Measurements from ENCODE around the gene UBFD1.
"Not testable (repeated sequence)": the region's sequence is repeated elsewhere in the genome, so short reads cannot be mapped to it uniquely, and the experiment has no call there.

The UBFD1 gene

GRCh38 chr16:23556881-23557778, at the start of gene UBFD1, which contains the start of gene EARS2:
Gene UBFD1 (plus strand): TSS chr16:23557727. CDS start chr16:23557743, 16 bp downstream.
Gene EARS2 (minus strand): TSS chr16:23557350. CDS start chr16:23557343, 7 bp downstream.
- DNase-seq (ENCODE audit: extremely low read depth in 1 of 2, low read depth in 1 of 2): peak; percentile 97 to 99

GRCh38 chr16:23508589-23509440, 48.7 kb upstream of the UBFD1 start:
- DNase-seq (ENCODE audit: extremely low read depth in 1 of 2, low read depth in 1 of 2): no peak

- no peak for DNase-seq (ENCODE audit: extremely low read depth in 1 of 2, low read depth in 1 of 2)
These were observed 48.1 kb upstream of the UBFD1 start for GRCh38 chr16:23509441-23509754.

- DNase-seq (ENCODE audit: extremely low read depth in 1 of 2, low read depth in 1 of 2): no peak
These were observed 47.8 kb upstream of the UBFD1 start for GRCh38 chr16:23509782-23510163.

- peak; percentile 63 to 64 for DNase-seq (ENCODE audit: extremely low read depth in 1 of 2, low read depth in 1 of 2)
These were observed 47.2 kb upstream of the UBFD1 start, which contains the start of gene GGA2 for GRCh38 chr16:23510164-23510914. Gene GGA2 (minus strand): TSS chr16:23510494. CDS start chr16:23510411, 83 bp downstream.

- not testable (repeated sequence) for DNase-seq (ENCODE audit: extremely low read depth in 1 of 2, low read depth in 1 of 2)
These were observed 46.6 kb upstream of the UBFD1 start for GRCh38 chr16:23510915-23511270.

GRCh38 chr16:23511731-23512130, 45.8 kb upstream of the UBFD1 start:
- no peak for DNase-seq (ENCODE audit: extremely low read depth in 1 of 2, low read depth in 1 of 2)

- no peak for DNase-seq (ENCODE audit: extremely low read depth in 1 of 2, low read depth in 1 of 2)
These were observed 45.3 kb upstream of the UBFD1 start for GRCh38 chr16:23512168-23512695.

- no peak for DNase-seq (ENCODE audit: extremely low read depth in 1 of 2, low read depth in 1 of 2)
These were observed 43.0 kb upstream of the UBFD1 start for GRCh38 chr16:23514381-23515152.

GRCh38 chr16:23515881-23516280, 41.6 kb upstream of the UBFD1 start:
- no peak for DNase-seq (ENCODE audit: extremely low read depth in 1 of 2, low read depth in 1 of 2)

GRCh38 chr16:23516366-23517137, 41.0 kb upstream of the UBFD1 start:
- no peak for DNase-seq (ENCODE audit: extremely low read depth in 1 of 2, low read depth in 1 of 2)

- no peak for DNase-seq (ENCODE audit: extremely low read depth in 1 of 2, low read depth in 1 of 2)
These were observed 39.1 kb upstream of the UBFD1 start for GRCh38 chr16:23518435-23518891.

GRCh38 chr16:23519282-23519681, 38.2 kb upstream of the UBFD1 start:
- no peak for DNase-seq (ENCODE audit: extremely low read depth in 1 of 2, low read depth in 1 of 2)

GRCh38 chr16:23520500-23520899, 37.0 kb upstream of the UBFD1 start:
- DNase-seq (ENCODE audit: extremely low read depth in 1 of 2, low read depth in 1 of 2): no peak

GRCh38 chr16:23521037-23521743, 36.3 kb upstream of the UBFD1 start:
- DNase-seq (ENCODE audit: extremely low read depth in 1 of 2, low read depth in 1 of 2): no peak

- no peak for DNase-seq (ENCODE audit: extremely low read depth in 1 of 2, low read depth in 1 of 2)
These were observed 35.6 kb upstream of the UBFD1 start for GRCh38 chr16:23521965-23522364.

GRCh38 chr16:23523321-23523720, 34.2 kb upstream of the UBFD1 start:
- no peak for DNase-seq (ENCODE audit: extremely low read depth in 1 of 2, low read depth in 1 of 2)

GRCh38 chr16:23523876-23524385, 33.6 kb upstream of the UBFD1 start:
- DNase-seq (ENCODE audit: extremely low read depth in 1 of 2, low read depth in 1 of 2): no peak
